PFSK-1 (cell line): ENCODE measurements around the gene TTC6.

ENCODE experiments used
- FOXP2 ChIP-seq: optimal IDR thresholded peaks from 2 replicates; pipeline ENCODE3; 2011; ENCODE audit warnings: borderline replicate concordance, control low read depth, inconsistent platforms; ENCODE audit not compliant: insufficient read depth; ENCODE audit errors: extremely low read length, extremely low read depth
- POLR2AphosphoS5 ChIP-seq: IDR thresholded peaks from 2 replicates; pipeline ENCODE4 v1.6.1; 2012; ENCODE audit warnings: low read depth, mild to moderate bottlenecking, control low read depth, low read length, moderate library complexity
- SIN3A ChIP-seq: IDR thresholded peaks from 2 replicates; pipeline ENCODE4 v1.6.1; 2012; ENCODE audit warnings: mild to moderate bottlenecking, low read length, moderate library complexity, borderline replicate concordance; ENCODE audit not compliant: insufficient read depth
- TF ChIP-seq, protein P1 (sequence below), 2 experiments: IDR thresholded peaks; 2 replicates each; pipeline versions ENCODE4 v1.6.1 to v1.8.0; 2011 to 2012; ENCODE audit warnings: low read depth in 2 of 2, low read length in 2 of 2, control low read depth in 1 of 2, inconsistent platforms in 1 of 2, mild to moderate bottlenecking in 1 of 2, moderate library complexity in 1 of 2; ENCODE audit not compliant: insufficient read depth in 1 of 2

DNA sequence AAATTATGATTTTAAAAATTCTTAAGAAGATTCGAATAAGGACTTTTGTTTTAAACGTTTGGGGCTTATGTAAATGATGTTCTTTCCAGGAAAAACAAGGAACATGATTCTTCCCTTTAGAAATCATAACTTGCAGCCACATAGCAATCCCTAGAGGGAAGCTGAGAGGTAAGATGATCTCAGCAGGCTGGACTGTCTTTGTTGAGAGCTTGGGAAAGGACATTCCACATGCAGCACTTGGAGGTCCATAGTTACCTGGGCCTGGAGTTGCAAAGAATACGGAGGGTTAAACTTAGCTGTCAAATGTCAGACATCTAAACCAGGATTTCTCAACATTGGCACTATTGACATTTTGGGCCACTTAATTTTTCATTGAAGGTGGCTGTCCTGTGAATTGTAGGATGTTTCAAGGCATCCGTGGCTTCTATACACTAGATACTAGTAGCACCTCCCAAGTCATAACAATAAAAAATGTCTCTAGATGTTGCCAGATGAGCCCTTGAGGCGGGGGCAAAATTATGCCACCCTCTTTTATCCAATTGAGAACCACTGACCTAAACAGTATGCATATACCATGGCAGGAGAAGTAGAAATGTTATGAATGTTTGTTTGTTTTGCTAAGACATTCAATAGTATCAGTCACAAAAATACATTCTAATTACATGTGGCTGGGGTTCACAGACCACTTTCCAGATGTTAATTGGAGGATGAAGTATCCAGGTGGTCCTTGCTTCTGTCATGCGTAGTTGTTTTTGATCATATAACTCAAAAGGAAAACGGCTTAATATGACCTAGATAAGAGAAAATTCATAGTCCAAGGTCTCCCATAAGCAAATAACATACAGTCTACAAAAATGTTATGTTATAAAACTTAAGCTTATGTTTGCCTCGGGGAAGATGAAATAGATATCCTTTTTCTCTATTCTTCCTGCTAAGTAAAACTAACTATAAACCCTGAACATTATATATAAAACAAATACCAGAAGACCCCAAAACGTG lies 30.5 kb downstream of the TTC6 start:
- TF ChIP-seq, protein P1, sequence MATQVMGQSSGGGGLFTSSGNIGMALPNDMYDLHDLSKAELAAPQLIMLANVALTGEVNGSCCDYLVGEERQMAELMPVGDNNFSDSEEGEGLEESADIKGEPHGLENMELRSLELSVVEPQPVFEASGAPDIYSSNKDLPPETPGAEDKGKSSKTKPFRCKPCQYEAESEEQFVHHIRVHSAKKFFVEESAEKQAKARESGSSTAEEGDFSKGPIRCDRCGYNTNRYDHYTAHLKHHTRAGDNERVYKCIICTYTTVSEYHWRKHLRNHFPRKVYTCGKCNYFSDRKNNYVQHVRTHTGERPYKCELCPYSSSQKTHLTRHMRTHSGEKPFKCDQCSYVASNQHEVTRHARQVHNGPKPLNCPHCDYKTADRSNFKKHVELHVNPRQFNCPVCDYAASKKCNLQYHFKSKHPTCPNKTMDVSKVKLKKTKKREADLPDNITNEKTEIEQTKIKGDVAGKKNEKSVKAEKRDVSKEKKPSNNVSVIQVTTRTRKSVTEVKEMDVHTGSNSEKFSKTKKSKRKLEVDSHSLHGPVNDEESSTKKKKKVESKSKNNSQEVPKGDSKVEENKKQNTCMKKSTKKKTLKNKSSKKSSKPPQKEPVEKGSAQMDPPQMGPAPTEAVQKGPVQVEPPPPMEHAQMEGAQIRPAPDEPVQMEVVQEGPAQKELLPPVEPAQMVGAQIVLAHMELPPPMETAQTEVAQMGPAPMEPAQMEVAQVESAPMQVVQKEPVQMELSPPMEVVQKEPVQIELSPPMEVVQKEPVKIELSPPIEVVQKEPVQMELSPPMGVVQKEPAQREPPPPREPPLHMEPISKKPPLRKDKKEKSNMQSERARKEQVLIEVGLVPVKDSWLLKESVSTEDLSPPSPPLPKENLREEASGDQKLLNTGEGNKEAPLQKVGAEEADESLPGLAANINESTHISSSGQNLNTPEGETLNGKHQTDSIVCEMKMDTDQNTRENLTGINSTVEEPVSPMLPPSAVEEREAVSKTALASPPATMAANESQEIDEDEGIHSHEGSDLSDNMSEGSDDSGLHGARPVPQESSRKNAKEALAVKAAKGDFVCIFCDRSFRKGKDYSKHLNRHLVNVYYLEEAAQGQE (IDR thresholded peaks at IDR 0.05; ENCODE audit: insufficient read depth in 1 of 2, low read depth in 2 of 2, low read length in 2 of 2), result no peak
- TF ChIP-seq SIN3A (no peak), POLR2AphosphoS5 (no peak), FOXP2 (no peak)
